ENCODE results near the gene PLG.
"Not testable (repeated sequence)": the region's sequence is repeated elsewhere in the genome, so short reads cannot be mapped to it uniquely, and the experiment has no call there.

DNA sequence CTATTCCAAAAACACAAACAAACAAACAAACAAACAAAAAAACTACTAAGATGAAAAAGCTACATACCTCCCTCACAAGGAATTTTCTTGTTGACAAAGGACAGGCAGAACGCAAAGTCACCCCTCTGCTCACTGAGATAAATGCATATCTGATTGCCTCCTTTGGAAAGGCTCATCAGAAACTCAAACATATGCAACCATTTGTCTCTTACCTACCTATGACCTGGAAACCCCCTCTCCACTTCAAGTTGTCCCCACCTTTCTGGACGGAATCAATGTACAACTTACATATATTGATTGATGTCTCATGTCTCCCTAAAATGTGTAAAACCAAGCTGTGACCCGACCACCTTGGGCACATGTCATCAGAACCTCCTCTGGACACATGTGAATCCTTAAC is 100.0 kb downstream of the PLG start:
- TF ChIP-seq, protein P1, sequence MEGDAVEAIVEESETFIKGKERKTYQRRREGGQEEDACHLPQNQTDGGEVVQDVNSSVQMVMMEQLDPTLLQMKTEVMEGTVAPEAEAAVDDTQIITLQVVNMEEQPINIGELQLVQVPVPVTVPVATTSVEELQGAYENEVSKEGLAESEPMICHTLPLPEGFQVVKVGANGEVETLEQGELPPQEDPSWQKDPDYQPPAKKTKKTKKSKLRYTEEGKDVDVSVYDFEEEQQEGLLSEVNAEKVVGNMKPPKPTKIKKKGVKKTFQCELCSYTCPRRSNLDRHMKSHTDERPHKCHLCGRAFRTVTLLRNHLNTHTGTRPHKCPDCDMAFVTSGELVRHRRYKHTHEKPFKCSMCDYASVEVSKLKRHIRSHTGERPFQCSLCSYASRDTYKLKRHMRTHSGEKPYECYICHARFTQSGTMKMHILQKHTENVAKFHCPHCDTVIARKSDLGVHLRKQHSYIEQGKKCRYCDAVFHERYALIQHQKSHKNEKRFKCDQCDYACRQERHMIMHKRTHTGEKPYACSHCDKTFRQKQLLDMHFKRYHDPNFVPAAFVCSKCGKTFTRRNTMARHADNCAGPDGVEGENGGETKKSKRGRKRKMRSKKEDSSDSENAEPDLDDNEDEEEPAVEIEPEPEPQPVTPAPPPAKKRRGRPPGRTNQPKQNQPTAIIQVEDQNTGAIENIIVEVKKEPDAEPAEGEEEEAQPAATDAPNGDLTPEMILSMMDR (conservative IDR thresholded peaks at IDR 0.05; ENCODE audit: low read depth, low read length), result not testable (repeated sequence)
- TF ChIP-seq EZH2 (IDR thresholded peaks at IDR 0.05; ENCODE audit: borderline replicate concordance, low read depth, low read length, poor library complexity, severe bottlenecking), result not testable (repeated sequence)
